Activated T-helper 2 cell treated with anti-CD3 and anti-CD28 coated beads, Interferon-gamma antibody, Interleukin-2, Interleukin-4, amounts not matched to agents 10 μg/mL and 5 μg/mL and 100 μg/mL, durations not matched to agents 14 hours and 24 hours and 36 hours (primary cell): ENCODE results near the gene TP53. TPM values are rescaled to one million over a fixed set of nuclear protein-coding genes. Genes with fewer than 3 reads are reported as not detected.
"Not testable (repeated sequence)": the region's sequence is repeated elsewhere in the genome, so short reads cannot be mapped to it uniquely, and the experiment has no call there.

ENCODE experiments used
- DNase-seq: peaks from one replicate; pipeline ENCODE4 v3.0.0; 2021; ENCODE audit warnings: low spot score
- H3K27ac Mint-ChIP-seq: one replicate; pipeline ENCODE4 v1.8.0; 2021; ENCODE audit warnings: mixed read lengths
- H3K27me3 Mint-ChIP-seq: one replicate; pipeline ENCODE4 v1.8.0; 2021; ENCODE audit warnings: low read depth, mixed read lengths
- H3K36me3 Mint-ChIP-seq: one replicate; pipeline ENCODE4 v1.8.0; 2021; ENCODE audit warnings: low read depth, mixed read lengths
- H3K4me1 Mint-ChIP-seq: one replicate; pipeline ENCODE4 v1.8.0; 2021; ENCODE audit warnings: low read depth, mixed read lengths
- H3K4me3 Mint-ChIP-seq: one replicate; pipeline ENCODE4 v1.8.0; 2021; ENCODE audit warnings: low read depth, mild to moderate bottlenecking, moderate library complexity, mixed read lengths
- H3K9me3 Mint-ChIP-seq: one replicate; pipeline ENCODE4 v1.8.0; 2021; ENCODE audit warnings: mixed read lengths
- intact Hi-C: fragments of 100-400 bp; cut with micrococcal nuclease; formaldehyde crosslinking; loops from one replicate; pipeline ENCODE4 v1.15.1; 2023
- total RNA-seq: library from RNA; stranded (reverse); gene quantifications from 2 replicates; pipeline ENCODE4 v1.2.3, GENCODE V29; 2022

Gene TP53
- total RNA-seq, 1 donor from 2014 or later, result 165 TPM

DNA sequence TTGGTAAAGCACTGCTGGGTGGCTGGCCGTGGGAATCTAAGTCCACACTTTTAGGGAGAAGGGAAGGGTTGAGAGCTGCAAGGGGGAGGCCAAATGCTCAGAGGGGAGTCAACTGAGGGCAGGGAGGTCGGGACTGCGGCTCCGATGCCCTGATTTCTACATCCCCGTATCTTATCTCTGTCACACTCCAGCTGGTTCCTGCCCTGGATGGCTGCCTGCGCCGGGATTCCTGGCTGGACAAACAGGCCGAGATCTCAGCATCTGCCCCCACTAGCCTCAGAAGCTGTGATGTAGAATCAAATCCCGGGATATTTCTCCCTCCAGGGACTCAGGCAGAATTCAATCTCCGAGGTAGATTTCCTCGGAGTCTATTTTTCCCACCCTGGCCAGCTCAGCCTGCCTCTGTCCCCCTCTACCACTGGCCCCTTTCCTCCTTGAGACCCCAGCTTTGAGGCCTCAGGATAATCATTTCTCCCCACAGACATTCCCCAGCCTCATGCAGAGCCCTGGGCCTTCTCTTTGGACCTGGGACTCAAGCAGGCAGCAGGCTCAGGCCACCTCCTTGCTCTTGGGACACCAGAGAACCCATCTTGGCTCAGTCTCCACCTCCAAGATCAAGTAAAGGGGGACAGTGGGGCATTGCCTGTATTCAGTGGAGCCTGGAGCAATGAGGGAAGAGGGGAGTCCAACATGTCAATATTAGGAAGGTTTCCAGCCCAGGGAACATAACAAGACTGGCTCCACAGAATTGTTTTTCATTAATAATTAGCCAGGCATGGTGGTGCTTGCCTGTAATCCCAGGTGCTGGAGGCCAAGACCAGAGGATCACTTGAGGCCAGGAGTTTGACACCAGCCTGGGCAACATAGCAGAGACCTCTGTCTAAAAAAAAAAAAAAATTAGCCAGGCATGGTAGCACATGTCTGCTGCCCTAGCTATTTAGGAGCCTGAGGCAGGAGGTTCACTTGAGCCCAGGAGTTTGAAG, 55.6 kb downstream of the TP53 start:
- Mint-ChIP-seq H3K4me3 (no peak overlapping the region), H3K27ac (no peak overlapping the region), H3K9me3 (no peaks in the 10 kb centered on the region), H3K36me3 (no peaks in the 10 kb centered on the region), H3K4me1 (peaks cover 12% of the 10 kb centered on the region), H3K27me3 (no peaks in the 10 kb centered on the region)
- DNase-seq, result no peak
- intact Hi-C loops, result loop anchor here (1.0 kb wide), 1 partner anchor 57 kb away; the partner anchor contains the start of gene WRAP53

DNA sequence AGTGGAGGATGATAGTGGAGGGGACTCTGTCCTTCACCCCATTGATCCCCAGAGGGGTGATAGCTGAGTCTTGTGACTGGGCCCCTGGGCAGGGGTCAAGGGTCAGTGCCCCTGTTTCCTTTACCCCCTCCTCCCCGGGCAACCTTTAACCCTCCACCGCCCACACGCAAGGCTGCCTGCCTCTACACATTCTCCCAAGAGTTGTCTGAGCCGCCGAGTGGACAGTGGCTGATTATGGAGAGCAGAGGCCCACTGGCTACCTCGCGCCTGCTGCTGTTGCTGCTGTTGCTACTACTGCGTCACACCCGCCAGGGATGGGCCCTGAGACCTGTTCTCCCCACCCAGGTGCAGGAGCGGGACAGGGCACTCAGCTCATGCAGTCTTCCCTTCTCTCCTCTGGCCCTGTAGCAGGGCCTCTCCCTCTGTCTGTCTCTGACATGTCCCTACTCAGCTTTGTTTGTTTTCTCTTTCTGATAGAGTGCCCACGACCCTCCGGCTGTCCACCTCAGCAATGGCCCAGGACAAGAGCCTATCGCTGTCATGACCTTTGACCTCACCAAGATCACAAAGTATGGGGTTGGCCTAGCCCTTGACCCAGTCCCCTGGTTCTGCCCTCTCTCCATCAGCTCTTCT, 57.2 kb downstream of the TP53 start, which contains the start of gene SHBG:
TSS of gene SHBG (plus strand) at position 197 of the 633 bp plus-strand sequence. CDS start at position 235, 38 bp downstream.
- no peaks in the 10 kb centered on the region for H3K9me3 Mint-ChIP-seq
- H3K4me1 Mint-ChIP-seq, result peaks cover 17% of the 10 kb centered on the region
- peaks cover 6% of the 10 kb centered on the region for H3K36me3 Mint-ChIP-seq
- H3K4me3 Mint-ChIP-seq, result no peak within 1 kb of the TSS
- intact Hi-C loops, result no loop called here
- no peaks in the 10 kb centered on the region for H3K27me3 Mint-ChIP-seq
- DNase-seq, result no peak
- H3K27ac Mint-ChIP-seq, result no peak within 1 kb of the TSS

DNA sequence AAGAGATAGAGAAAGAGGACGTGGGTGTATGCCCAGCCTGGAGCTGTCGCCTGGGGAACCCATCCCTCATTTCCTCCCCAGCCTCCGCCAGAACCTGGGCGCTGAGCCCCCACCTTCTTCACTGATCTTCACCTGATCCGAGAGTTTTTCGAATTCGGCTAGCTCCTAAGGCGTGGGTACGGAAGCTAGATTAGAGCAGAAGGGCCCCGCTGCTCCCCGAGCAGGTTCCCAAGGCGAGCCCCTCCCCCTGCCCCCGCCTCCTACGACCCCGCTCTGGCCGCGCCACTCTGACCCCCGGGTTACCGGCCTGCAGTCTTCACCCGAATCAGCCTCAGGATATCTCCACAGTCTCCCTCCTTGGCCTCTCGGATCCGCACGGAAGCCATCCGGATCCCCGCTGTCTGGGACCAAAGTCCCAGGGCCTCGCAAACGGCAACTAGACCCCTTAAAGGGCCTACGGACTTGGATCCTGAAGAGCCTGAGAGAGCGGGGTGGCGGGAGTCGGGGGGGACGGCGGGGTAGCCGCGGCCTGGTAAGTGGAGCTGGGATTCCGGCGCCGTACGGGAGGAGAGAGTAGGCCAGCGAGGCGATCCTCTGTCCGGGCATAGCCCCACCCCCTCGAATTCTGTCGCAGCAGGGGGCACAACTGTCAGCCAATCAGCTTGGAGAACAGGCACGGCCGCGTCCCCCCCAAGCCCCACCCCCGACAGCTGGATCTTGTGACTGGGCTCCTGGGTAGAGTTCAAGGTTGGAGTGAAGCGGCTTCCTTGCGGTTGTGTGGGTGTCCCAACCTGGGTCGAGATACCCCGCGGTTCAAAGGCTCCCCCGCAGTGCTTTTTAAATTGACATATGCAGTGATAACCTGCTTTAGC, 59.8 kb downstream of the TP53 start, which contains the start of gene SAT2:
TSS of gene SAT2 (minus strand) at position 572 of the 872 bp plus-strand sequence. CDS start at position 386, 186 bp downstream.
- H3K27ac Mint-ChIP-seq, result peak within 1 kb of the TSS; percentile 70
- H3K36me3 Mint-ChIP-seq, result peaks cover 6% of the 10 kb centered on the region
- no peaks in the 10 kb centered on the region for H3K27me3 Mint-ChIP-seq
- H3K4me3 Mint-ChIP-seq, result peak within 1 kb of the TSS; percentile 87
- peak; percentile 76 for DNase-seq
- intact Hi-C loops, result loop anchor here (2.0 kb wide), 1 partner anchor 23 kb away; the partner anchor contains the start of gene ATP1B2
- peaks cover 17% of the 10 kb centered on the region for H3K4me1 Mint-ChIP-seq
- no peaks in the 10 kb centered on the region for H3K9me3 Mint-ChIP-seq

DNA sequence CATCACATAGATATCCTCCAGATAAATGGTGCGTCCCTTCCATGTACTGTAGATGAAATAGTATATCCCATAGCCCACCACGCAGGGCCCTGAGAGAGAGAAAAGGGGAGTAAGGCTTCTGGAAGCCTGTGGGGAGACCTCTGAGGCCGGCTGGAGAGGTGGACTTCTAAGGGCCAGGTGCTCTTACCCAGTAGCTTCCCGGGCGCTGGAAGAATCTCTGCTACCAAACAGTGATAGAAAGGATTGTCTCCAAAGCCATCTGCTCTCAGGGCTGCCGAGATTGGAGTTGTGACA, 60.4 kb downstream of the TP53 start:
- Mint-ChIP-seq H3K27ac (no peak overlapping the region), H3K36me3 (peaks cover 6% of the 10 kb centered on the region), H3K27me3 (no peaks in the 10 kb centered on the region), H3K4me1 (peaks cover 15% of the 10 kb centered on the region), H3K9me3 (no peaks in the 10 kb centered on the region), H3K4me3 (peak overlapping the region; percentile 87)
- intact Hi-C loops, result loop anchor here (2.0 kb wide), 1 partner anchor 24 kb away; the partner anchor contains the start of gene ATP1B2
- DNase-seq, result no peak

DNA sequence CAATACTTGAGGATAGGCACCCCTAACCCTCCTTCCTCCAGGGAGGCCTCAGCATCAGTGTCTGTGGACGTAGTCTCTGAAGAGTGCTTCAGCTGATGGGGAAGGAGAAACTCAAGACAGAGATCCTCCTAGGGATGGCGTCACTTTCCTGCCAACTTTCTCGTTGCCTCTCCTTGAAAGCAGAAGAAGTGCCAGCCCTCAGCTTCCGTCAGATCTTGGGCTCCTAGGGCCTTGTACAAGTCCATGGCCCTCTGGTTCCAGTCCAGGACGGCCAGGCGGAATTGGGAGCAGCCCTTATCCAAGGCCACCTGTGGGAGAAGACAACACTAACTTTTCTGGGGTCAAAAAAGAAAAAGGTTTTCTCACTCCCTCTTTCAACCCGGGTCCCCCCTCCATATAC, 61.0 kb downstream of the TP53 start:
- H3K9me3 Mint-ChIP-seq, result no peaks in the 10 kb centered on the region
- H3K4me1 Mint-ChIP-seq, result peaks cover 15% of the 10 kb centered on the region
- intact Hi-C loops, result loop anchor here (2.0 kb wide), 1 partner anchor 24 kb away; the partner anchor contains the start of gene ATP1B2
- DNase-seq, result no peak
- H3K27ac Mint-ChIP-seq, result no peak overlapping the region
- peak overlapping the region; percentile 87 for H3K4me3 Mint-ChIP-seq
- H3K36me3 Mint-ChIP-seq, result peaks cover 6% of the 10 kb centered on the region
- no peaks in the 10 kb centered on the region for H3K27me3 Mint-ChIP-seq

DNA sequence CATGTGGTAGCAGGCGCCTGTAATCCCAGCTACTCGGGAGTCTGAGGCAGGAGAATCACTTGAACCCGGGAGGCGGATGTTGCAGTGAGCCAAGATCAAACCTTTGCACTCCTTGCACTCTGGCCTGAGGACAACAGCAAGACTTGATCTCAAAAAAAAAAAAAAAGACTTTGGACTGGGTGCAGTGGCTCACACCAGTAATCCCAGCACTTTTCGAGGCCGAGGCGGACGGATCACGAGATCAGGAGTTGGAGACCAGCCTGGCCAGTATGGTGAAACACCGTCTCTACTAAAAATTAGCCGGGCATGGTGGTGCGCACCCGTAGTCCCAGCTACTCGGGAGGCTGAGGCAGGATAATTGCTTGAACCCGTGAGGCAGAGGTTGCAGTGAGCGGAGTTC, 61.5 kb downstream of the TP53 start:
- not testable (repeated sequence) for H3K27me3 Mint-ChIP-seq, H3K4me3 Mint-ChIP-seq, H3K36me3 Mint-ChIP-seq, H3K27ac Mint-ChIP-seq, DNase-seq, H3K9me3 Mint-ChIP-seq
- intact Hi-C loops, result loop anchor here (2.0 kb wide), 1 partner anchor 25 kb away; the partner anchor contains the start of gene ATP1B2
- H3K4me1 Mint-ChIP-seq, result peaks cover 15% of the 10 kb centered on the region

DNA sequence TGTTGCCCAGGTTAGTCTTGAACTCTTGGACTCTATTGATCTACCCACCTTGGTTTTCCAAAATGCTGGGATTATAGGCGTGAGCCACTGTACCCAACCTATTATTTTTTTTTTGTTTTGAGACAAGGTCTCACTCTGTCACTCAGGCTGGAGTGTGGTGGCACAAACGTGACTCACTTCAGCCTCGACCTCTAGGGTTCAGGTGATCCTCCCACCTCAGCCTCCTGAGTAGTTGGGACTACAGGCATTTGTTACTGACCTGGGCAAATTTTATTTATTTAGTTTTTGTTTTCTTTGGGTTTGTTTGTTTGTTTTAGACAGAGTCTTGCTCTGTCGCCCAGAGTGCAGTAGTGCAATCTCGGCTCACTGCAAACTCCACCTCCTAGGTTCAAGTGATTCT, 63.6 kb downstream of the TP53 start:
- Mint-ChIP-seq H3K4me3 (no peak overlapping the region), H3K27ac (no peak overlapping the region), H3K36me3 (peaks cover 6% of the 10 kb centered on the region), H3K9me3 (no peaks in the 10 kb centered on the region), H3K4me1 (peaks cover 12% of the 10 kb centered on the region), H3K27me3 (no peaks in the 10 kb centered on the region)
- no peak for DNase-seq
- intact Hi-C loops, result no loop called here

DNA sequence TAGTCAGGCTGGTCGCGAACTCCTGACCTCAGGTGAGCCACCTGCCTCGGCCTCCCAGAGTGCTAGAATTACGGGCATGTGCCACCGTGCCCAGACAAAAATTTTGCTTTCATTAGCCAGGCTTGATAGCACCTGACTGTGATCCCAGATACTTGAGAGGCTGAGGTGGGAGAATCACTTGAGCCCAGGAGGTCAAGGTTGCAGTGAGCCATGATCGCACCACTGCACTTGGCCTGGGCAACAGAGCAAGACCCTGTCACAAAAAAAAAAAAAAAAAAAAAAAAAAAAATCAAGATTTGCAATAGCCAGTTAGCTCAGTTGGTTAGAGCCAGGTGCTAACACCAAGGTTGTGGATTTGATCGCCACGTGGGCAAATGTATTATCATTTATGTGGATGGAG, 66.5 kb downstream of the TP53 start:
- intact Hi-C loops, result no loop called here
- no peak overlapping the region for H3K4me3 Mint-ChIP-seq
- no peak overlapping the region for H3K27ac Mint-ChIP-seq
- no peak for DNase-seq
- H3K4me1 Mint-ChIP-seq, result peaks cover 2% of the 10 kb centered on the region
- no peaks in the 10 kb centered on the region for H3K27me3 Mint-ChIP-seq
- H3K36me3 Mint-ChIP-seq, result no peaks in the 10 kb centered on the region
- H3K9me3 Mint-ChIP-seq, result no peaks in the 10 kb centered on the region

DNA sequence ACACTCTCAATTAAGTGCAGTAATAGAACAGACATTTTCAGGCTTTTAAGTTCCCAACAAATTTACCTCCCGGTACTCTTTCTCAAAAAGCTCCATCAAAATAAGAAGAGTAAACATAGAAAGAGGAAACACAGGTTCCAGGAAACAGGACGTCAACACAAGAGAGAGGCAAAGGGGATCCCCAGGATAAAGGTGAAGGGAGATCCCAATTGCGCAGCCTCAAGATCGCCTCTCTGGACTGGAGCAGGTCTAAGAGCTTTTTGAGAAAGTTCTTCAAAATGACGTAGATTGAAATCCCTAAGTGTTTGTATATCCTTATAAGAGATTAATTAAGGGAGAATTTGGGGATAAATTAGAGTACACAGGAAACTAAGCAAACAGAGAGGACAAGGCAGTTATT, 68.7 kb downstream of the TP53 start:
- no peak overlapping the region for H3K4me3 Mint-ChIP-seq
- H3K36me3 Mint-ChIP-seq, result peaks cover 2% of the 10 kb centered on the region
- peaks cover 4% of the 10 kb centered on the region for H3K4me1 Mint-ChIP-seq
- no peaks in the 10 kb centered on the region for H3K9me3 Mint-ChIP-seq
- no peaks in the 10 kb centered on the region for H3K27me3 Mint-ChIP-seq
- no peak overlapping the region for H3K27ac Mint-ChIP-seq
- no peak for DNase-seq
- intact Hi-C loops, result no loop called here

Other genes with a start within 250 kb of the TP53 start
- gene FGF11, start 248.0 kb downstream of the TP53 start, total RNA-seq, result 4.8 and 6.1 TPM in 2 replicates
- gene CHRNB1, start 242.4 kb downstream of the TP53 start, total RNA-seq, result 6.6 and 6.9 TPM in 2 replicates
- 20.2 and 20.3 TPM in 2 replicates for gene ZBTB4, start 207.9 kb downstream of the TP53 start, total RNA-seq
- gene SLC35G6, start 206.0 kb downstream of the TP53 start, total RNA-seq, result not detected in 2 replicates
- gene POLR2A, start 203.1 kb downstream of the TP53 start, total RNA-seq, result 247 and 261 TPM in 2 replicates
- 31.8 and 36.0 TPM in 2 replicates for gene TNFSF12, start 138.4 kb downstream of the TP53 start, total RNA-seq
- 2.9 and 3.5 TPM in 2 replicates for gene TNFSF13, start 128.7 kb downstream of the TP53 start, total RNA-seq
- 64.9 and 69.6 TPM in 2 replicates for gene SENP3, start 125.6 kb downstream of the TP53 start, total RNA-seq
- gene CD68, start 107.9 kb downstream of the TP53 start, total RNA-seq, result 9.6 and 10.1 TPM in 2 replicates
- gene MPDU1, start 103.6 kb downstream of the TP53 start, total RNA-seq, result 98.6 and 106 TPM in 2 replicates
- gene SOX15, start 97.4 kb downstream of the TP53 start, total RNA-seq, result 0.21 and 0.60 TPM in 2 replicates
- gene FXR2, start 72.6 kb downstream of the TP53 start, total RNA-seq, result 59.0 and 63.1 TPM in 2 replicates
- gene SAT2, start 59.7 kb downstream of the TP53 start, total RNA-seq, result 25.4 and 27.9 TPM in 2 replicates
- 0.46 TPM in 1 of 2 replicates, not detected in the other for gene SHBG, start 57.4 kb downstream of the TP53 start, total RNA-seq
- gene ATP1B2, start 36.6 kb downstream of the TP53 start, total RNA-seq, result 0.32 and 0.37 TPM in 2 replicates
- 33.2 and 34.5 TPM in 2 replicates for gene WRAP53, start 987 bp upstream of the TP53 start, total RNA-seq
- gene EFNB3, start 17.7 kb upstream of the TP53 start, total RNA-seq, result not detected in 2 replicates
- gene DNAH2, start 30.3 kb upstream of the TP53 start, total RNA-seq, result not detected in 2 replicates
- 96.0 and 99.6 TPM in 2 replicates for gene KDM6B, start 146.7 kb upstream of the TP53 start, total RNA-seq
- 4.1 and 6.1 TPM in 2 replicates for gene TMEM88, start 167.6 kb upstream of the TP53 start, total RNA-seq
- 52.6 and 53.0 TPM in 2 replicates for gene NAA38, start 170.1 kb upstream of the TP53 start, total RNA-seq
- 8.8 and 10.5 TPM in 2 replicates for gene CYB5D1, start 170.5 kb upstream of the TP53 start, total RNA-seq
- 158 and 164 TPM in 2 replicates for gene CHD3, start 201.3 kb upstream of the TP53 start, total RNA-seq
- gene RNF227, start 228.8 kb upstream of the TP53 start, total RNA-seq, result 4.8 and 5.0 TPM in 2 replicates
- 9.9 and 11.3 TPM in 2 replicates for gene KCNAB3, start 242.4 kb upstream of the TP53 start, total RNA-seq
- 156 and 190 TPM in 2 replicates for gene TRAPPC1, start 244.5 kb upstream of the TP53 start, total RNA-seq
- 60.0 and 60.3 TPM in 2 replicates for gene CNTROB, start 244.7 kb upstream of the TP53 start, total RNA-seq